ENCODE data around the gene ARL2.
"Not testable (repeated sequence)": the region's sequence is repeated elsewhere in the genome, so short reads cannot be mapped to it uniquely, and the experiment has no call there.

ARL2 gene

GRCh38 chr11:65013888-65014725 lies at the start of gene ARL2:
ARL2 (plus strand) TSS chr11:65014160; CDS start chr11:65014208, 48 bp downstream.
- DNase-seq: peak; percentile 89 to 90

DNA sequence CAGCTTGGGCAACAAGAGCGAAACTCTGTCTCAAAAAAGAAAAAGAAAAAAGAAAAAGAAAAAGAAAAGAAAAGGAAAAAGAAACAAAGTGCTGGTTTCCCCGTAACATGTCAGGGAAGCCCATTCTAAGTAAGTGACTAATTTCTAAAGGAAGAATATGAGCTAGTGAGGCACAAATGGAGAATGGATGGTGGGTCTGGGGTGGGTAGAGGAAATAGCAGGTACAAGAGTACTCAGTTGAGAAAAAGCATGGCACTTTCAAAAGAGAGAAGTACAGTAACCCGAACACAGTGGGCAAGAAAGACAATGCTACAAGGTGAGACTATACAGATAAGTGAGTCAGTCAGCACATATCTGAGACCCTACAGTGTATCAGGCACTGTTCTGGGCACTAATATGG lies 46.6 kb upstream of the ARL2 start:
- DNase-seq: no peak

GRCh38 chr11:64969209-64969608 lies 44.8 kb upstream of the ARL2 start:
- no peak for DNase-seq

GRCh38 chr11:64970731-64971151 lies 43.2 kb upstream of the ARL2 start:
- peak in 1 of 2 donors; percentile 9 for DNase-seq

- DNase-seq: peak; percentile 89 to 92
Measured at GRCh38 chr11:64971421-64972233, 42.3 kb upstream of the ARL2 start, which contains the start of gene MAJIN. MAJIN (minus strand) TSS chr11:64972108; CDS start chr11:64959405, 12,703 bp downstream.

- DNase-seq: no peak
Measured at GRCh38 chr11:64974124-64974523, 39.8 kb upstream of the ARL2 start.

GRCh38 chr11:64976651-64977050 lies 37.3 kb upstream of the ARL2 start:
- no peak for DNase-seq

- DNase-seq: not testable (repeated sequence)
Measured at GRCh38 chr11:64983339-64983738, 30.6 kb upstream of the ARL2 start.

DNA sequence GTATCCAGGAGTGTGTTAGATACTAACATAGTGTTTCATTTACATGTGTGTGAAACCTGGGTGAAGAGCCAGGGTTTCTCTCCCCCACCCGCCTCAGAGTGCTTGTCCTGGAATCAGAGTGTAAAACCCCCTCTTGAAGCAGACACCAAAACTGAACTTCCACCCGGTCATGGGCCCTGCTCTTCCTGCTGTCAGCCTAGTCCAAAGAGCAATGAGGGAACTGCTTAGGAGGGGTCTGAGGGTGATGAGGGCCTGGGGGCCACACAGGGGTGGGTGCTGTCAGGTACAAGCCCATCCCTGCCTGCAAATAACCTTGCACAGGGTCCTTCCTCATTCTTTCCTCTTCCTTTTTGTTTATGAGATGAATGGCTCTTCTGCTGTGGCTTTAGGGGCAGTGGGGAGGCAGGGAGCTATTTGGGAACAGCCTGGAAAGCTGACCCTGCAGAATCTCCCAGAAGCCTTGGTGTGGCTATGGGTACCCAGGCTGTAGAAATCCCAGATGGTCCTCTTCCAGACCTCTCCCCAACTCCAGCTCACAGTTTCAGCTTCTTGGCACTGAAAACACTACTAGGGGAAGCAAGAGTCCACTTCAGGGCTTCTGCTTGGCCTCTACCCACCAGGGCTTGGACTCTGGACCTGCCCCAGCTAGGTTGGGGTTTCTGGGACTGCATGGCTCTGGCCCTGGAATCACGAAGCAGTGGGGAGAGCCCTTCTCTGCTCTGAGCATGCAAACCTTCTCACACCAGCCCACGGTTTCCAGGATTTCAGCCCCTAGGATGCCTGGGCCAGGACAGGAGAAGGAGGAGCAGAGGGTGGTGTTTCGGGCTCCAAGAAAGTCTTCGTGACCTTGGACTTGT lies 25.7 kb upstream of the ARL2 start:
- DNase-seq: no peak

- no peak for DNase-seq
Measured at GRCh38 chr11:64989416-64989815, 24.5 kb upstream of the ARL2 start.

DNA sequence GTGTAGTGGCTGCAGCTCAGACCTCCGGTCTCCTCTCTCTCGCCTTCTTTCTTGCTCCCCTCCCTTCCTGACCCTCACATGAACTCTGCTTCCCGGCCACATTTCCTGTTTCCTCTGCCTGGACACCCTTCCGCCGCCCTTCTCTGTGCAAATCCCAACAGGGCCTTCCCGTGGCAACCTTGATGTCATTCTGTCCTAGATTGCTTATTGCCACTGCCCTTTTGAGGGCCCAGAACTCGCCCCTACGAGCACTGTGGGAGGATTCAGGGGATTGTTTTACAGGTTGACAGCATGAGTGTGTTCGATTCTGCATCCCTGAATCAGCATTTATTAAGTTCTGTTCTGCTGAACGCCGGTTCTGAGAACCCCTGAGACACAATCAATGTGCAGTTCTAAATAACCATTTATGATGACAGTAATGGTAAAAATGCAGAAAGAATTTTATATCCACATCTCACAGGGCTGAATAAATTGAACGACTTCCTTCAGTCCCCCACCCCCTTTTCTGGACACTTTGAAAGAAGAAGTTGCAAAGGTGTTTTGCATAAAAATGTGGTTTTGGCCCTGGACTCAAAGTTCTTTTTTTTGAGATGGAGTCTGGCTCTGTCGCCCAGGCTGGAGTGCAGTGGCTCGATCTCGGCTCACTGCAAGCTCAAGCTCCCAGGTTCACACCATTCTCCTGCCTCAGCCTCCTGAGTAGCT lies 23.6 kb upstream of the ARL2 start:
- DNase-seq: peak in 1 of 2 donors; percentile 16

- DNase-seq: no peak
Measured at GRCh38 chr11:64994318-64994717, 19.6 kb upstream of the ARL2 start.

- no peak for DNase-seq
Measured at GRCh38 chr11:64996327-64996709, 17.6 kb upstream of the ARL2 start.

GRCh38 chr11:64996710-64997380 lies 17.1 kb upstream of the ARL2 start, which contains the start of gene BATF2:
BATF2 (minus strand) TSS chr11:64996971; CDS start chr11:64996914, 57 bp downstream.
- DNase-seq: peak; percentile 9 to 57

GRCh38 chr11:64998141-64998540 lies 15.8 kb upstream of the ARL2 start:
- no peak for DNase-seq

- DNase-seq: no peak
Measured at GRCh38 chr11:64998690-64999431, 15.1 kb upstream of the ARL2 start.

DNA sequence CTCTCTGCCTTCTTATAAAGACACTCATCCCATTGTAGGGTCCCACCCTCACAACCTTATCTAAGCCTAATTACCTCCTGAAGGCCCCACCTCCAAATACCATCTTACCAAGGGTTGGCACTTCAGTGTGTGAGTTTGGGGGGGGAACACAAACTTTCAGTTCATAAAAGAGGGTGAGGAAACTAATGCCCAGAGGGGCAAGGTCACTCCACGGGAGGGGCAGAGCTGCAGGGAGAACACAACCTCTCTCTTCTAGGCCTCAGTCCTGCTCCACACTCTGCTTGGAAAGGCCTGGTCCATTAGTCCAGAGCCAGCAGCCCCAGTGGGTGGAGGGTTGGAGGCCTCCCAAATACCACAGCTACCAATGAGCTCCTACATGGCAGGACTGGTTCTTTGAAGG lies 14.5 kb upstream of the ARL2 start:
- no peak for DNase-seq

DNA sequence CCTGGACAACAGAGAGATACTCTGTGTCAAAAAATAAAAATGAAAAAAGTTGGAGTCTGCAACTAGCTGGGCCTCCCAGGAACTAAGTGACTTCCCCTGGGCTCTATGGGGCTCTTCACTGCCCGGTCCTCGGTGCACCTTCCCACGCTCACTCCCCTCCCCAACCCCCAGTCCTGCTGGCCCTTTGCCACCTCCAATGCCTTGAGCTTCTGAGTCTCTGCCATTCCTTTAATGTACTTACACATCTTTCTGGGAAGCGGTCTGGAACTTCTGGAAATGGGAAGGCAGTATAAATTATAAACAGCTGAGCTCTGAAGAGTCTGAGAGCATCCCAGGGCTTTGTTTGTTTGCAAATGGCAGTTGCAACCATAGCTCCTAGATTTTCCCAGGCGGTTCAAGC lies 11.3 kb upstream of the ARL2 start:
- DNase-seq: no peak

DNA sequence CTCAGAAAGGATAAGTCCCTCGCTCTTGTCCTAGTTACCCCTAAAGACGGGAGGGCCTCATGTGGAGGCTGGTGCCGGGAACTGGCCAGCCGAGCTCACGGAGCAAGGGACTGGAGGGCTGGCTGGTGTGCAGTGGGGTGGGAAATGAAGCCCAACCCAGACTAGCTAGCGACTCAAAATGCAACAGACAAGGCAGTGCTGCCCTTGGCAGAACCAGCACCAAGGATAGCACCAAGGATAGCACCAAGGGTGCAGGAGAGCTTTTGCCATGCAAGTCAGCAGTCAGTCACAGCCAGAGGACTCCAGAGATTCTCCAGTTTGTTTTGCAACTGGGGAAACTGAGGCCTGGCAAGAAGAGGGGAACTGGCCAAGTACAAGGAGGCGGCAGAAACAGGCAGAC lies 10.7 kb upstream of the ARL2 start:
- DNase-seq: no peak

- DNase-seq: not testable (repeated sequence)
Measured at GRCh38 chr11:65003968-65004367, 10.0 kb upstream of the ARL2 start.

DNA sequence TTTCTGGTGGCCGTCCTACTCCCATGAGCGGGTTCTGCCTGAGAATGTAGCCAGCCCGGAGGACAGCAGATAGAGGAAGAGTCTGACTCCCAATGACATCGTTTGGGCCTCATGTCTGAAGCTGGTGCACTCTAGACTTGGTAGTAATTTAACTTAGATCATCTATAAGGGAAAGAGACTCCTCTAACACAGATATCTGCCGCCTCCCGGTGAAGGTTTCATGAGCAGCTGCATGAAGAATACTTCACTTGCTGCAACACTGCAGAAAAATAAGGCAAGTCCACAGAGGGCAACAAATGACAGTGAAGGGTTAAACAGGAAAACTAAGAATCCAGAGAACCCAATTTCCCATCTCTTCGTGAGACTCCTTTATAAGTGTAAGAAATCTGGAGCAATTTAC lies 5.9 kb upstream of the ARL2 start:
- no peak for DNase-seq
